Stimulated activated CD4-positive, alpha-beta T cell treated with anti-CD3 and anti-CD28 coated beads, Interleukin-12 subunit alpha, Interleukin-12 subunit beta, amount 100 ng/mL, for 48 hours (primary cell): Measurements from ENCODE around the gene TRIM5.
"Not testable (repeated sequence)": the region's sequence is repeated elsewhere in the genome, so short reads cannot be mapped to it uniquely, and the experiment has no call there.

ENCODE experiments used
- DNase-seq, 3 donors: peaks; one replicate each; pipeline ENCODE4 v3.0.0-alpha.2; 2020; ENCODE audit warnings: low read depth in 2 of 3, low spot score in 1 of 3

TRIM5 gene

GRCh38 chr11:5689551-5689983 is 4.7 kb upstream of the TRIM5 start, which contains the start of gene TRIM22:
Gene TRIM22 (plus strand): TSS chr11:5689790. CDS start chr11:5696233, 6,443 bp downstream.
- DNase-seq: peak in 2 of 3 donors; percentile 29 to 41

- DNase-seq: no peak
Observed at GRCh38 chr11:5688482-5688881, 3.6 kb upstream of the TRIM5 start.

- no peak for DNase-seq
Observed at GRCh38 chr11:5686426-5686825, 1.6 kb upstream of the TRIM5 start.

- DNase-seq: no peak
Observed at GRCh38 chr11:5684036-5684645, 733 bp downstream of the TRIM5 start.

GRCh38 chr11:5683620-5684019 is 1.3 kb downstream of the TRIM5 start:
- DNase-seq: peak in 2 of 3 donors; percentile 13 to 33

GRCh38 chr11:5682890-5683441 is 1.9 kb downstream of the TRIM5 start:
- not testable (repeated sequence) for DNase-seq

- no peak for DNase-seq
Observed at GRCh38 chr11:5679811-5680210, 5.1 kb downstream of the TRIM5 start.

GRCh38 chr11:5674391-5674790 is 10.5 kb downstream of the TRIM5 start:
- no peak for DNase-seq

- DNase-seq: no peak
Observed at GRCh38 chr11:5671831-5672230, 13.0 kb downstream of the TRIM5 start.

- no peak for DNase-seq
Observed at GRCh38 chr11:5666402-5666793, 18.5 kb downstream of the TRIM5 start.

GRCh38 chr11:5665746-5666401 is 19.0 kb downstream of the TRIM5 start:
- no peak for DNase-seq

GRCh38 chr11:5665051-5665570 is 19.8 kb downstream of the TRIM5 start:
- no peak for DNase-seq

GRCh38 chr11:5663511-5663910 is 21.4 kb downstream of the TRIM5 start:
- DNase-seq: no peak

- DNase-seq: no peak
Observed at GRCh38 chr11:5658318-5658717, 26.6 kb downstream of the TRIM5 start.

GRCh38 chr11:5656956-5657355 is 27.9 kb downstream of the TRIM5 start:
- not testable (repeated sequence) for DNase-seq

- no peak for DNase-seq
Observed at GRCh38 chr11:5655474-5655873, 29.4 kb downstream of the TRIM5 start.

- DNase-seq: no peak
Observed at GRCh38 chr11:5646139-5646538, 38.7 kb downstream of the TRIM5 start.

GRCh38 chr11:5643585-5643984 is 41.3 kb downstream of the TRIM5 start:
- no peak for DNase-seq

- DNase-seq: no peak
Observed at GRCh38 chr11:5639953-5640352, 44.9 kb downstream of the TRIM5 start.

GRCh38 chr11:5631969-5632635 is 52.8 kb downstream of the TRIM5 start:
- no peak for DNase-seq

GRCh38 chr11:5631417-5631816 is 53.5 kb downstream of the TRIM5 start:
- DNase-seq: no peak

- DNase-seq: no peak
Observed at GRCh38 chr11:5626196-5626595, 58.7 kb downstream of the TRIM5 start.
